H9 (cell line): ENCODE results near the gene ESRP2. TPM values are rescaled to one million over a fixed set of nuclear protein-coding genes. Genes with fewer than 3 reads are reported as not detected.

Experiments
- DNase-seq: peaks from one replicate; pipeline ENCODE4 v3.0.0-alpha.2; 2017
- H2AFZ ChIP-seq: one replicate; pipeline ENCODE4 v1.6.1; 2013; ENCODE audit warnings: mild to moderate bottlenecking, low read length, control low read depth, moderate library complexity
- H2AK5ac ChIP-seq: 2 replicates; pipeline ENCODE4 v1.6.1; 2013; ENCODE audit warnings: low read length, control low read depth, mixed read lengths; ENCODE audit not compliant: insufficient read length
- H2BK120ac ChIP-seq: one replicate; pipeline ENCODE4 v1.6.1; 2013; ENCODE audit warnings: low read depth, mild to moderate bottlenecking, low read length, control low read depth, inconsistent platforms; ENCODE audit not compliant: poor library complexity, severe bottlenecking
- H2BK12ac ChIP-seq: 2 replicates; pipeline ENCODE4 v1.6.1; 2013; ENCODE audit warnings: low read length, control low read depth, mixed read lengths, low read depth; ENCODE audit not compliant: insufficient read length
- H2BK15ac ChIP-seq: 2 replicates; pipeline ENCODE4 v1.6.1; 2013; ENCODE audit warnings: low read depth, low read length, control low read depth
- H2BK20ac ChIP-seq: one replicate; pipeline ENCODE4 v1.6.1; 2013; ENCODE audit warnings: low read depth, mild to moderate bottlenecking, low read length, control low read depth, inconsistent platforms; ENCODE audit not compliant: poor library complexity, severe bottlenecking
- H2BK5ac ChIP-seq: 2 replicates; pipeline ENCODE4 v1.6.1; 2013; ENCODE audit warnings: low read length, control low read depth, mixed read lengths; ENCODE audit not compliant: insufficient read length
- H3K14ac ChIP-seq: 2 replicates; pipeline ENCODE4 v1.6.1; 2013; ENCODE audit warnings: low read length, control low read depth; ENCODE audit not compliant: insufficient read depth
- H3K18ac ChIP-seq: 2 replicates; pipeline ENCODE4 v1.6.1; 2013; ENCODE audit warnings: low read depth, mild to moderate bottlenecking, mixed read lengths, low read length, control low read depth; ENCODE audit not compliant: insufficient read length
- H3K23ac ChIP-seq: 2 replicates; pipeline ENCODE4 v1.6.1; 2013; ENCODE audit warnings: low read length, control low read depth, mixed read lengths, low read depth; ENCODE audit not compliant: insufficient read length
- H3K23me2 ChIP-seq: 2 replicates; pipeline ENCODE4 v1.6.1; 2013; ENCODE audit warnings: low read depth, mild to moderate bottlenecking, mixed read lengths, low read length, control low read depth; ENCODE audit not compliant: insufficient read length, poor library complexity, severe bottlenecking
- H3K27ac ChIP-seq: 2 replicates; pipeline ENCODE4 v1.5.1; 2013; ENCODE audit warnings: low read length, control low read depth, mixed read lengths, low read depth; ENCODE audit not compliant: insufficient read length
- H3K27me3 ChIP-seq: 2 replicates; pipeline ENCODE4 v1.6.1; 2013; ENCODE audit warnings: low read length, control low read depth, inconsistent platforms; ENCODE audit not compliant: insufficient read depth
- H3K4ac ChIP-seq: 2 replicates; pipeline ENCODE4 v1.6.1; 2013; ENCODE audit warnings: low read depth, mild to moderate bottlenecking, control low read depth, inconsistent platforms, low read length, moderate library complexity
- H3K4me1 ChIP-seq: 2 replicates; pipeline ENCODE4 v1.6.1; 2013; ENCODE audit warnings: low read length, control low read depth, inconsistent platforms; ENCODE audit not compliant: insufficient read depth
- H3K4me2 ChIP-seq: 2 replicates; pipeline ENCODE4 v1.6.1; 2013; ENCODE audit warnings: low read length, control low read depth, mixed read lengths; ENCODE audit not compliant: insufficient read length, insufficient read depth
- H3K56ac ChIP-seq: 2 replicates; pipeline ENCODE4 v1.6.1; 2013; ENCODE audit warnings: low read depth, mild to moderate bottlenecking, mixed read lengths, low read length, control low read depth; ENCODE audit not compliant: insufficient read length
- H3K79me1 ChIP-seq: 2 replicates; pipeline ENCODE4 v1.6.1; 2013; ENCODE audit warnings: low read depth, mild to moderate bottlenecking, moderate library complexity, low read length, control low read depth, inconsistent platforms; ENCODE audit not compliant: insufficient read depth, poor library complexity, severe bottlenecking
- H3K79me2 ChIP-seq: 2 replicates; pipeline ENCODE4 v1.6.1; 2013; ENCODE audit warnings: low read length, control low read depth, inconsistent platforms; ENCODE audit not compliant: insufficient read depth
- H3K9ac ChIP-seq: 2 replicates; pipeline ENCODE4 v1.6.1; 2013; ENCODE audit warnings: low read length, control low read depth, mixed read lengths; ENCODE audit not compliant: insufficient read length; ENCODE audit errors: extremely low read depth
- H3K9me3 ChIP-seq: one replicate; pipeline ENCODE4 v1.6.1; 2013; ENCODE audit warnings: low read depth, low read length, inconsistent platforms; ENCODE audit not compliant: control insufficient read depth
- H3T11ph ChIP-seq: one replicate; pipeline ENCODE4 v1.6.1; 2013; ENCODE audit warnings: mild to moderate bottlenecking, low read length, control low read depth, inconsistent platforms
- H4K20me1 ChIP-seq: one replicate; pipeline ENCODE4 v1.6.1; 2013; ENCODE audit not compliant: control insufficient read depth, insufficient read length, insufficient read depth
- H4K5ac ChIP-seq: 2 replicates; pipeline ENCODE4 v1.6.1; 2013; ENCODE audit warnings: low read depth, mild to moderate bottlenecking, mixed read lengths, low read length, control low read depth; ENCODE audit not compliant: insufficient read length
- H4K8ac ChIP-seq: replicated peaks from 2 replicates; pipeline ENCODE4 v1.6.1; 2013; ENCODE audit warnings: low read length, control low read depth, mixed read lengths, low read depth; ENCODE audit not compliant: insufficient read length
- H4K91ac ChIP-seq: 2 replicates; pipeline ENCODE4 v1.6.1; 2013; ENCODE audit warnings: low read depth, mild to moderate bottlenecking, moderate library complexity, mixed read lengths, low read length, control low read depth; ENCODE audit not compliant: insufficient read length
- H3K27ac Mint-ChIP-seq, 3 experiments: 2 replicates in 2 of 3; 3 replicates in 1 of 3; pipeline ENCODE4 v1.8.0; 2020 to 2021; ENCODE audit warnings: mixed read lengths in 3 of 3, mild to moderate bottlenecking in 1 of 3, moderate library complexity in 1 of 3
- H3K27me3 Mint-ChIP-seq: 2 replicates; pipeline ENCODE4 v1.8.0; 2021; ENCODE audit warnings: low read depth, mild to moderate bottlenecking, moderate library complexity, mixed read lengths
- H3K36me3 Mint-ChIP-seq, 3 experiments: 2 replicates in 2 of 3; 3 replicates in 1 of 3; pipeline ENCODE4 v1.8.0; 2020 to 2021; ENCODE audit warnings: low read depth in 3 of 3, mixed read lengths in 3 of 3; ENCODE audit not compliant: insufficient read depth in 1 of 3
- H3K4me1 Mint-ChIP-seq, 2 experiments: 2 replicates each; pipeline ENCODE4 v1.8.0; 2020; ENCODE audit warnings: mixed read lengths in 2 of 2
- H3K4me3 Mint-ChIP-seq, 2 experiments: 2 replicates in 1 of 2; 3 replicates in 1 of 2; pipeline ENCODE4 v1.8.0; 2020 to 2021; ENCODE audit warnings: mild to moderate bottlenecking in 2 of 2, mixed read lengths in 2 of 2, moderate library complexity in 1 of 2
- H3K9me3 Mint-ChIP-seq, 2 experiments: 2 replicates in 1 of 2; 3 replicates in 1 of 2; pipeline ENCODE4 v1.8.0; 2020; ENCODE audit warnings: mild to moderate bottlenecking in 2 of 2, mixed read lengths in 2 of 2, moderate library complexity in 1 of 2
- CTCF ChIP-seq: fragments of 200-600 bp; sonication (generic); conservative IDR thresholded peaks from 3 replicates; pipeline ENCODE4 v1.8.0; 2021; ENCODE audit warnings: antibody characterized with exemption, mild to moderate bottlenecking
- WGBS: extraction: QIAGEN DNeasy Blood & Tissue Kit; methylation state at CpG from one replicate; pipeline ENCODE4 v1.1.7; 2013; ENCODE audit warnings: missing lambda C conversion rate, low lambda C conversion rate, mixed read lengths; ENCODE audit not compliant: insufficient read length; ENCODE audit errors: extremely low coverage; 5-methylcytosine and 5-hydroxymethylcytosine counted together
- total RNA-seq: library from RNA; stranded (reverse); gene quantifications from 2 replicates; pipeline ENCODE4 v1.2.1, GENCODE V29; 2021

ESRP2 gene
- total RNA-seq, 1 experiment from 2014 or later = 59.5 TPM

- H3K36me3 Mint-ChIP-seq = peaks cover 6 to 41% (median 34%) of the 10 kb centered on the region in 3 experiments; a peak in 6 of 7 replicates
These were observed 8.6 kb downstream of the ESRP2 start for GRCh38 chr16:68227183-68227793.

More at GRCh38 chr16:68227183-68227793, 8.6 kb downstream of the ESRP2 start:
- H3T11ph ChIP-seq = no peak overlapping the region
- H3K56ac ChIP-seq = no peak overlapping the region
- H3K9me3 ChIP-seq = no peaks in the 10 kb centered on the region
- no peak overlapping the region for H3K27ac Mint-ChIP-seq
- H4K20me1 ChIP-seq = no peaks in the 10 kb centered on the region
- H3K27ac ChIP-seq = no peak overlapping the region
- no CpG with 5 or more reads among the region's 3 CpGs for WGBS
- no peak for TF ChIP-seq CTCF
- H2BK120ac ChIP-seq = no peak overlapping the region
- no peak overlapping the region for H4K5ac ChIP-seq
- no peak overlapping the region for H2AFZ ChIP-seq
- H3K18ac ChIP-seq = no peak overlapping the region
- H3K9ac ChIP-seq = no peak overlapping the region
- H4K8ac ChIP-seq = no peak overlapping the region
- no peak overlapping the region for H2BK12ac ChIP-seq
- peaks cover 0 to 2% of the 10 kb centered on the region in 2 experiments; a peak in 1 of 4 replicates for H3K4me1 Mint-ChIP-seq
- no peak overlapping the region for H3K4ac ChIP-seq
- no peaks in the 10 kb centered on the region for H3K27me3 ChIP-seq
- no peak overlapping the region for H2AK5ac ChIP-seq
- no peak overlapping the region for H3K4me2 ChIP-seq
- H3K23me2 ChIP-seq = no peaks in the 10 kb centered on the region
- H2BK5ac ChIP-seq = no peak overlapping the region
- no peak for DNase-seq
- no peaks in the 10 kb centered on the region for H3K79me2 ChIP-seq
- H3K4me3 Mint-ChIP-seq = no peak overlapping the region
- H3K23ac ChIP-seq = no peak overlapping the region
- no peaks in the 10 kb centered on the region for H3K79me1 ChIP-seq
- H3K27me3 Mint-ChIP-seq = no peaks in the 10 kb centered on the region
- H2BK15ac ChIP-seq = no peak overlapping the region
- H3K9me3 Mint-ChIP-seq = no peaks in the 10 kb centered on the region
- H3K4me1 ChIP-seq = peaks cover 2% of the 10 kb centered on the region; the same call in 1 of the 2 replicates
- no peak overlapping the region for H2BK20ac ChIP-seq
- no peak overlapping the region for H3K14ac ChIP-seq
- no peak overlapping the region for H4K91ac ChIP-seq
